GM21529 (cell line): ENCODE measurements around the gene TRIM51G.
"Not testable (repeated sequence)": the region's sequence is repeated elsewhere in the genome, so short reads cannot be mapped to it uniquely, and the experiment has no call there.

Experiments
- ATAC-seq: cut with Tn5 transposase; IDR thresholded peaks from one replicate; pipeline ENCODE4 v1.9.1; 2021; ENCODE audit not compliant: unreplicated experiment

The TRIM51G gene, protein sequence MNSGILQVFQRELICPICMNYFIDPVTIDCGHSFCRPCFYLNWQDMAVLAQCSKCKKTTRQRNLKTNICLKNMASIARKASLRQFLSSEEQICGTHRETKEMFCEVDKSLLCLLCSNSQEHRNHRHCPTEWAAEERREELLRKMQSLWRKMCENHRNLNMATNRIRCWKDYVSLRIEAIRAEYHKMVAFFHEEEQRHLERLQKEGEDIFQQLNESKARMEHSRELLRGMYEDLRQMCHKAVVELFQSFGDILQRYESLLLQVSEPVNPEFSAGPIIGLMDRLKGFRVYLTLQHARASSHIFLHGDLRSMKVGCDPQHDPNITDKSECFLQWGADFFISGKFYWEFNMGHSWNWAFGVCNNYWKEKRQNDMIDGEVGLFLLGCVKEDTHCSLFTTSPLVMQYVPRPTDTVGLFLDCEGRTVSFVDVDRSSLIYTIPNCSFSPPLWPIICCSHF

DNA sequence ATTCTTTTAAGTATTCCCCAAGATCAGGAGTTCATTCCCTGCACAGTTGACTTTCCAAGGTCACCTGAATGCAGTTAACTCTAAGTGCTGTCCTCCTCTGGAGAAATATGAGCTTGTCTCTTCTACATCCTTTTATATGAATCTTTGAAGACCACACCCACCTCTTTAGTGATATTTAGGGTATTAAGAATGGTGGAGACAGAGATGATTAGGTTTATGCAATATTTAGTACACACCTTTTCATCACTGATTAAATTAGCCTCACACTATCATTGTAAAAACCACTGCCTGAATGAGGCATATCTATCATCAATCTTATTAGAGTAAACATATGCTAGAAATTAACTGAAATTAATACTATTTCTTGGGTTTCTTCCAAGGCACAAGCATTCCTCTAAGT lies at the start of gene TRIM51G:
TRIM51G (minus strand) TSS at position 101 of the 400 bp plus-strand sequence. CDS start 2,190 bp downstream, outside the sequence.
- not testable (repeated sequence) for ATAC-seq

DNA sequence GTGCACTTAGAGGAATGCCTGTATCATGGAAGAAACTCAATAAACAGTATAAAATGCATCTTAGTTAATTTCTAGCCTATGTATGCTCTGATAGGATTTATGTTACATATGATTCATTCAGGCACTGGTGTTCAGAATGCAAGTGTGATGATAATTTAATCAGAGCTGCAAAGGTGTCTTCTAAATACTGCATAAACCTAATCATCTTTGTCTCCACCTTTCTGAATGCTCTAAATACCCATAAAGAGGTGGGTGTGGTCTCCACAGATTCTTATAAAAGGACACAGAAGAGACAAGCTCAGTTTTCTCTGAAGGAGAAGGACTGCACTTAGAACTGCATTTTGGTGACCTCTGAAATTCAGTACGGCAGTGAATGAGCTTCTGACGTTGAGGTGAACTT lies 44.8 kb upstream of the TRIM51G start, which contains the start of gene TRIM49B:
TRIM49B (plus strand) TSS at position 301 of the 400 bp plus-strand sequence. CDS start 2,777 bp downstream, outside the sequence.
- not testable (repeated sequence) for ATAC-seq

DNA sequence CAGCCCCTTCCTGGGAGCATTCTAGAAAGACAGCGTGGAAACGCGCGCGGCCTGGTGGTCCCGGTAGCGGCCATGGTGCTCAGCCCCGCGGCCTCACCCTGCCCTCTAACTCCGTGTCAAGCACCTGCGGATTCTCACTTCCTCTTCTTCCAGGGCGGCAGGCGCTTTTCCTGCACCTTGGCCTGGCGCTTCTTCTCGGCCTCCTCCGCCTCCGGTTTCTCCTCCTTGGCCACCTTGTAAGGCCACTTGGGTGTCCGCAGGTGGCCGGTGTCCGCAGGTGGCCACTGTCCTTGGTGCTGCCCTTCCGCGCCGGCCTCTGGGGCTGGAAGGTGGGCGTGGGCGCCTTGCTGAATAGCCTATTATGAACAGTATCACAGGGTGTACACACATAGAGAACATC lies 15.1 kb downstream of the TRIM51G start:
- not testable (repeated sequence) for ATAC-seq

DNA sequence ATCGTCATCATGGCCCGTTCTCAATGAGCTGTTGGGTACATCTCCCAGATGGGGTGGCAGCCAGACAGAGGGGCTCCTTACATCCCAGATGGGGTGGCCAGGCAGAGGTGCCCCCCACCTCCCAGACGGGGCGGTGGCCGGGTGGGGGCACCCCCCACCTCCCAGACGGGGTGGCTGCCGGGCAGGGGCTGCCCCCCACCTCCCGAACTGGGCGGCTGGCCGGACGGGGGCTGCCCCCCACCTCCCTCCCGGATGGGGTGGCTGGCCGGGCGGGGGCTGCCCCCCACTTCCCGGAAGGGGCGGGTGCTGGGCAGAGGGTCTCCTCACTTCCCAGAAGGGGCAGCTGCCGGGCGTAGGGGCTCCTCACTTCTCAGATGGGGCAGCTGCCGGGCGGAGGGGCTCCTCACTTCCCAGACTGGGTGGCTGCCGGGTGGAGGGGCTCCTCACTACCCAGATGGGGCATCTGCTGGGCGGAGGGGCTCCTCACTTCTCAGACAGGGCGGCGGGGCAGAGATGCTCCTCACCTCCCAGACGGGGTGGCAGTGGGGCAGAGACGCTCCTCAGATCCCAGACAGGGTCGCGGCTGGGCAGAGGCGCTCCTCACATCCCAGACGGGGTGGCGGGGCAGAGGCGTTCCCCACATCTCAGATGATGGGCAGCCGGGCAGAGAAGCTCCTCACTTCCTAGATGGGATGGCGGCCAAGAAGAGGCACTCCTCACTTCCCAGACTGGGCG lies 28.2 kb downstream of the TRIM51G start:
- not testable (repeated sequence) for ATAC-seq

DNA sequence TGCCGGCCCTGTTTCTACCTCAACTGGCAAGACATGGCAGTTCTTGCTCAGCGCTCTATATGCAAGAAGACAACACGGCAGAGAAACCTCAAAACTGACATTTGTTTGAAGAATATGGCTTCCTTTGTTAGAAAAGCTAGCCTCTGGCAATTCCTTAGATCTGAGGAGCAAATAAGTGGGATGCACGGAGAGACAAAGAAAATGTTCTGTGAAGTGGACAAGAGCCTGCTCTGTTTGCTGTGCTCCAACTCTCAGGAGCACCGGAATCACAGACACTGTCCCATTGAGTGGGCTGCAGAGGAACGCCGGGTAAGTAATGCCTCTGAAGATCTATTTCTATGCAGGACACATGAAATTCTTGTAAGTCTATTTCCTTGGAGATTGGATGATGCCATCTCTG lies 37.9 kb downstream of the TRIM51G start:
- ATAC-seq: not testable (repeated sequence)
